ENCODE results near the gene IL18RAP.

GRCh38 chr2:102470168-102470567 lies 47.2 kb downstream of the IL18RAP start:
- TF ChIP-seq CTCF (IDR thresholded peaks at IDR 0.05) = no peak
- no peak for TF ChIP-seq POLR2A (IDR thresholded peaks at IDR 0.05)

Data from sigmoid colon (tissue), 3 donors.